HCT116 (cell line): ENCODE measurements around the gene COA1. TPM values are rescaled to one million over a fixed set of nuclear protein-coding genes. Genes with fewer than 3 reads are reported as not detected.

Experiments
- ATAC-seq: fragments of 200-7000 bp; cut with Tn5 transposase; 2 replicates; pipeline ENCODE4 v1.9.1; 2020; ENCODE audit warnings: mild to moderate bottlenecking, moderate library complexity
- BruUV-seq: library from RNA; stranded (reverse); fragments of 400-500 nt; replicated peaks from 2 replicates; lab custom pipeline; 2021; lab: Mats Ljungman, UMichigan
- CTCF ChIA-PET: fragments of 300-600 bp; sonication (Branson Sonifier 250); formaldehyde crosslinking; loops from one replicate; lab custom pipeline; 2021; ENCODE audit warnings: antibody characterized with exemption; lab: Charles Lee
- POLR2A ChIA-PET: fragments of 300-600, 350-600 bp; sonication (Branson Sonifier 250); formaldehyde crosslinking; loops from one replicate; lab custom pipeline; 2021; ENCODE audit warnings: antibody characterized with exemption; lab: Charles Lee
- RAD21 ChIA-PET, 2 experiments: fragments of 300-600 bp; sonication (Branson Sonifier 250); formaldehyde crosslinking; loops; one replicate each; lab custom pipeline; 2023; ENCODE audit warnings: low total read pairs in 2 of 2; ENCODE audit not compliant: uncharacterized antibody in 2 of 2, unreplicated experiment in 2 of 2, low non-redundant PET in 1 of 2; lab: Charles Lee
- DNase-seq: peaks from one replicate; pipeline ENCODE4 v3.0.0-alpha.2; 2010; ENCODE audit warnings: low read depth, low spot score
- H2AFZ ChIP-seq: fragments of 200-600 bp; shearing (Covaris generic), sonication (generic); 2 replicates; pipeline ENCODE4 v1.6.1; 2017; ENCODE audit warnings: low read depth, mixed run types, mixed read lengths, antibody characterized with exemption, low read length; ENCODE audit not compliant: poor library complexity, severe bottlenecking
- H3K27ac ChIP-seq: 2 replicates; pipeline ENCODE4 v1.5.1; 2012; ENCODE audit warnings: low read depth, low read length
- H3K27me3 ChIP-seq: fragments of 200-600 bp; sonication (generic); 2 replicates; pipeline ENCODE4 v1.6.1; 2016; ENCODE audit warnings: mixed run types, low read length, mixed read lengths; ENCODE audit not compliant: insufficient read depth
- H3K36me3 ChIP-seq, 2 experiments: fragments of 200-500 bp in 1 of 2; fragments of 200-600 bp in 1 of 2; sonication (Bioruptor generic) in 1 of 2; sonication (generic) in 1 of 2; 2 replicates each; pipeline versions ENCODE4 v1.5.1 to v1.6.1; 2014 to 2016; ENCODE audit warnings: low read length in 2 of 2, inconsistent platforms in 1 of 2, mixed read lengths in 1 of 2, mixed run types in 1 of 2; ENCODE audit not compliant: insufficient read depth in 2 of 2, control insufficient read depth in 1 of 2
- H3K4me1 ChIP-seq, 2 experiments: fragments of 200-600 bp in 1 of 2; sonication (generic) in 1 of 2; 2 replicates each; pipeline versions ENCODE4 v1.5.1 to v1.6.1; 2012 to 2017; ENCODE audit warnings: low read length in 2 of 2, inconsistent platforms in 1 of 2, mild to moderate bottlenecking in 1 of 2, mixed read lengths in 1 of 2, mixed run types in 1 of 2, moderate library complexity in 1 of 2; ENCODE audit not compliant: insufficient read depth in 2 of 2, control insufficient read depth in 1 of 2
- H3K4me2 ChIP-seq: fragments of 200-600 bp; sonication (generic); 2 replicates; pipeline ENCODE4 v1.6.1; 2017; ENCODE audit warnings: mixed run types, low read length, mixed read lengths
- H3K4me3 ChIP-seq, 2 experiments: fragments of 200-600 bp in 1 of 2; sonication (generic) in 1 of 2; replicated peaks in 1 of 2; 2 replicates each; pipeline ENCODE4 v1.5.1; 2011 to 2016; ENCODE audit warnings: low read length in 2 of 2, control low read depth in 1 of 2, low read depth in 1 of 2, mild to moderate bottlenecking in 1 of 2, mixed read lengths in 1 of 2, mixed run types in 1 of 2
- H3K79me2 ChIP-seq: fragments of 200-600 bp; sonication (generic); 2 replicates; pipeline ENCODE4 v1.6.1; 2017; ENCODE audit warnings: mild to moderate bottlenecking, mixed run types, low read length, moderate library complexity, mixed read lengths; ENCODE audit not compliant: insufficient read depth
- H3K9ac ChIP-seq: fragments of 200-600 bp; sonication (generic); 2 replicates; pipeline ENCODE4 v1.6.1; 2016; ENCODE audit warnings: low read length, mixed read lengths
- H3K9me2 ChIP-seq: fragments of 200-600 bp; sonication (generic), shearing (Covaris generic); 2 replicates; pipeline ENCODE4 v1.6.1; 2017; ENCODE audit warnings: mixed run types, mild to moderate bottlenecking, moderate library complexity; ENCODE audit not compliant: insufficient read depth
- H3K9me3 ChIP-seq, 2 experiments: fragments of 200-500 bp in 1 of 2; fragments of 200-600 bp in 1 of 2; sonication (Bioruptor generic) in 1 of 2; sonication (generic) in 1 of 2; 2 replicates each; pipeline ENCODE4 v1.6.1; 2014 to 2017; ENCODE audit warnings: low read length in 2 of 2, mixed read lengths in 2 of 2, inconsistent platforms in 1 of 2, low read depth in 1 of 2, mild to moderate bottlenecking in 1 of 2, mixed run types in 1 of 2, moderate library complexity in 1 of 2; ENCODE audit not compliant: control insufficient read depth in 1 of 2, insufficient read depth in 1 of 2
- H4K20me1 ChIP-seq: fragments of 200-600 bp; sonication (generic), shearing (Covaris generic); 2 replicates; pipeline ENCODE4 v1.6.1; 2017; ENCODE audit warnings: mixed run types, mild to moderate bottlenecking, moderate library complexity; ENCODE audit not compliant: insufficient read depth
- ATF3 ChIP-seq: IDR thresholded peaks from 2 replicates; pipeline ENCODE4 v1.6.1; 2012
- CBX3 ChIP-seq: IDR thresholded peaks from 2 replicates; pipeline ENCODE4 v1.6.1; 2012; ENCODE audit warnings: low read depth
- CEBPB ChIP-seq: IDR thresholded peaks from 2 replicates; pipeline ENCODE4 v1.6.1; 2012; ENCODE audit warnings: low read depth
- EGR1 ChIP-seq: IDR thresholded peaks from 2 replicates; pipeline ENCODE4 v1.6.1; 2012; ENCODE audit warnings: low read depth
- ELF1 ChIP-seq: IDR thresholded peaks from 2 replicates; pipeline ENCODE4 v1.6.1; 2012; ENCODE audit warnings: low read depth, borderline replicate concordance
- EZH2 ChIP-seq: fragments of 200-600 bp; sonication (generic); IDR thresholded peaks from 2 replicates; pipeline ENCODE4 v1.6.1; 2017; ENCODE audit warnings: antibody characterized with exemption, mixed run types
- EZH2phosphoT487 ChIP-seq: fragments of 200-600 bp; IDR thresholded peaks from 2 replicates; pipeline ENCODE4 v1.6.1; 2018; ENCODE audit warnings: antibody characterized with exemption, borderline replicate concordance
- FOSL1 ChIP-seq: IDR thresholded peaks from 2 replicates; pipeline ENCODE4 v1.6.1; 2012; ENCODE audit warnings: low read depth
- JUND ChIP-seq: IDR thresholded peaks from 2 replicates; pipeline ENCODE4 v1.6.1; 2012
- POLR2A ChIP-seq: IDR thresholded peaks from 2 replicates; pipeline ENCODE4 v1.7.0; 2011; ENCODE audit warnings: borderline replicate concordance; ENCODE audit not compliant: insufficient read depth, insufficient read length; ENCODE audit errors: extremely low read depth
- RAD21 ChIP-seq: IDR thresholded peaks from 2 replicates; pipeline ENCODE4 v1.6.1; 2012; ENCODE audit warnings: low read depth, mild to moderate bottlenecking
- SIN3A ChIP-seq: IDR thresholded peaks from 2 replicates; pipeline ENCODE4 v1.6.1; 2012; ENCODE audit warnings: low read depth
- SP1 ChIP-seq: IDR thresholded peaks from 2 replicates; pipeline ENCODE4 v1.6.1; 2012; ENCODE audit warnings: low read depth
- SRF ChIP-seq: IDR thresholded peaks from 2 replicates; pipeline ENCODE4 v1.6.1; 2012; ENCODE audit warnings: low read depth
- TCF7L2 ChIP-seq: IDR thresholded peaks from 2 replicates; pipeline ENCODE4 v1.7.0; 2011; ENCODE audit warnings: borderline replicate concordance, inconsistent platforms; ENCODE audit not compliant: insufficient read depth, insufficient read length; ENCODE audit errors: extremely low read depth
- YY1 ChIP-seq: IDR thresholded peaks from 2 replicates; pipeline ENCODE4 v1.6.1; 2011; ENCODE audit warnings: low read length, low read depth, moderate library complexity, mild to moderate bottlenecking; ENCODE audit not compliant: insufficient replicate concordance; ENCODE audit errors: extremely low read depth
- ZFX ChIP-seq: fragments of 450-650 bp; IDR thresholded peaks from 2 replicates; pipeline ENCODE4 v1.6.1; 2017
- ZNF274 ChIP-seq: fragments of 200-500 bp; sonication (Bioruptor generic); IDR thresholded peaks from 2 replicates; pipeline ENCODE4 v1.6.1; 2014; ENCODE audit warnings: mild to moderate bottlenecking, low read depth, low read length, inconsistent platforms
- intact Hi-C: fragments of 100-400 bp; cut with micrococcal nuclease; formaldehyde crosslinking; loops from 2 replicates; pipeline ENCODE4 v1.10.0; 2022
- total RNA-seq: library from RNA; stranded (reverse); gene quantifications from one replicate; pipeline ENCODE4 v1.2.1, GENCODE V29; 2021; ENCODE audit not compliant: unreplicated experiment
- TF ChIP-seq, protein P1 (sequence below): IDR thresholded peaks from 2 replicates; pipeline ENCODE4 v1.6.1; 2012
- TF ChIP-seq, protein P2 (sequence below): IDR thresholded peaks from 2 replicates; pipeline ENCODE4 v1.6.1; 2012; ENCODE audit warnings: low read depth

Gene COA1
- total RNA-seq, 1 experiment from 2014 or later: 78.5 TPM

- TF ChIP-seq CBX3 (no peak), FOSL1 (no peak), EZH2phosphoT487 (no peak), RAD21 (no peak), ELF1 (no peak), JUND (no peak), YY1 (no peak), CEBPB (no peak), POLR2A (no peak), SIN3A (no peak), ATF3 (no peak), SP1 (no peak), SRF (no peak), ZFX (no peak), ZNF274 (no peak), EZH2 (no peak), EGR1 (no peak), TCF7L2 (no peak)
- TF ChIP-seq, protein P1, sequence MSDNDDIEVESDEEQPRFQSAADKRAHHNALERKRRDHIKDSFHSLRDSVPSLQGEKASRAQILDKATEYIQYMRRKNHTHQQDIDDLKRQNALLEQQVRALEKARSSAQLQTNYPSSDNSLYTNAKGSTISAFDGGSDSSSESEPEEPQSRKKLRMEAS: no peak
- TF ChIP-seq, protein P2, sequence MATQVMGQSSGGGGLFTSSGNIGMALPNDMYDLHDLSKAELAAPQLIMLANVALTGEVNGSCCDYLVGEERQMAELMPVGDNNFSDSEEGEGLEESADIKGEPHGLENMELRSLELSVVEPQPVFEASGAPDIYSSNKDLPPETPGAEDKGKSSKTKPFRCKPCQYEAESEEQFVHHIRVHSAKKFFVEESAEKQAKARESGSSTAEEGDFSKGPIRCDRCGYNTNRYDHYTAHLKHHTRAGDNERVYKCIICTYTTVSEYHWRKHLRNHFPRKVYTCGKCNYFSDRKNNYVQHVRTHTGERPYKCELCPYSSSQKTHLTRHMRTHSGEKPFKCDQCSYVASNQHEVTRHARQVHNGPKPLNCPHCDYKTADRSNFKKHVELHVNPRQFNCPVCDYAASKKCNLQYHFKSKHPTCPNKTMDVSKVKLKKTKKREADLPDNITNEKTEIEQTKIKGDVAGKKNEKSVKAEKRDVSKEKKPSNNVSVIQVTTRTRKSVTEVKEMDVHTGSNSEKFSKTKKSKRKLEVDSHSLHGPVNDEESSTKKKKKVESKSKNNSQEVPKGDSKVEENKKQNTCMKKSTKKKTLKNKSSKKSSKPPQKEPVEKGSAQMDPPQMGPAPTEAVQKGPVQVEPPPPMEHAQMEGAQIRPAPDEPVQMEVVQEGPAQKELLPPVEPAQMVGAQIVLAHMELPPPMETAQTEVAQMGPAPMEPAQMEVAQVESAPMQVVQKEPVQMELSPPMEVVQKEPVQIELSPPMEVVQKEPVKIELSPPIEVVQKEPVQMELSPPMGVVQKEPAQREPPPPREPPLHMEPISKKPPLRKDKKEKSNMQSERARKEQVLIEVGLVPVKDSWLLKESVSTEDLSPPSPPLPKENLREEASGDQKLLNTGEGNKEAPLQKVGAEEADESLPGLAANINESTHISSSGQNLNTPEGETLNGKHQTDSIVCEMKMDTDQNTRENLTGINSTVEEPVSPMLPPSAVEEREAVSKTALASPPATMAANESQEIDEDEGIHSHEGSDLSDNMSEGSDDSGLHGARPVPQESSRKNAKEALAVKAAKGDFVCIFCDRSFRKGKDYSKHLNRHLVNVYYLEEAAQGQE: no peak
- no peak for ATAC-seq
- H3K4me2 ChIP-seq: no peak overlapping the region
- POLR2A ChIA-PET: interaction anchor here (0.6 to 1.2 kb wide), 2 partner anchors 28 to 109 kb away, joined by 3 read pairs; partner anchors contain the start of gene COA1
- no peaks in the 10 kb centered on the region for H3K9me3 ChIP-seq
- H3K36me3 ChIP-seq: no peaks in the 10 kb centered on the region
- no peak overlapping the region for H3K9ac ChIP-seq
- CTCF ChIA-PET: no interaction called here
- RAD21 ChIA-PET: no interaction called here
- no peaks in the 10 kb centered on the region for H3K9me2 ChIP-seq
- no peaks in the 10 kb centered on the region for H4K20me1 ChIP-seq
- no peak overlapping the region for H2AFZ ChIP-seq
- DNase-seq: no peak
- intact Hi-C loops: no loop called here
- no peaks in the 10 kb centered on the region for H3K27me3 ChIP-seq
- no peak overlapping the region for H3K4me3 ChIP-seq
- H3K27ac ChIP-seq: no peak overlapping the region
- H3K4me1 ChIP-seq: peaks cover 28 to 35% of the 10 kb centered on the region in 2 experiments
- no TSS peak for BruUV-seq
- no peaks in the 10 kb centered on the region for H3K79me2 ChIP-seq
These were observed 27.9 kb upstream of the COA1 start for GRCh38 chr7:43757073-43757720.
